T-helper 2 cell (primary cell): Measurements from ENCODE around the gene DDX1.

Experiments
- DNase-seq, 5 experiments: peaks; one replicate each; pipeline versions ENCODE4 v3.0.0 to v3.0.0-alpha.2; 2012 to 2022

DDX1 gene

DNA sequence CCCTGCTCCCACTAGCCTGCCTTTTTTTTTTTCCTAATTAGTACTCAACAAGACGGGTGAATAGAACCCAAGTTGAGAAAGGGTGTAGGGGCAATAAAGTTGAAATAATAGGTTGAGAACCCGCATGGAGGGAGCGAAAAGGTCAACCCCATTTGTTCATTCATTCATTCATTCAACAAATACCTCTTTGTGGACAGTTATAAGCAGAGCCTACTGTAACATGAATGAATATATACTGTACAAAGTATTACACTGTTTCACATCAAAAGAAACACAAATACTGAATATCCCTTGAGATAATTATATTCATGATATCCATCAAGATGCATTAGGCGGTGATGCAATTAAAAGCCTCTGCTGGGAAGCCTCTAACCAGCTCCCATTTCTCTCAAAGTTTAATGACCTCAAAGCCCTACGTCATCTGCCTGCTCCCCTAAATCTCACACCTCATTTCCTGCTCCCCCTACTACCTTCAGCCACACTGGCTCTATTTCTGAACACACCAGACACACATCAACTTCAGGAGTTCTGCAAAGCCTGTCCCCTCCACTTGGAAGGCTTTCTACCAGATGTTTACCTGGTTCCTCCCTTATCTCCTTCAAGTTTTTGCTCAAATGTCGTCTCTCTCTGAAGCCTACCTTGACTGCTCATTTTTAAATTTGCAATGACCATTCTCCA lies 29.2 kb upstream of the DDX1 start:
- no peak for DNase-seq

DNA sequence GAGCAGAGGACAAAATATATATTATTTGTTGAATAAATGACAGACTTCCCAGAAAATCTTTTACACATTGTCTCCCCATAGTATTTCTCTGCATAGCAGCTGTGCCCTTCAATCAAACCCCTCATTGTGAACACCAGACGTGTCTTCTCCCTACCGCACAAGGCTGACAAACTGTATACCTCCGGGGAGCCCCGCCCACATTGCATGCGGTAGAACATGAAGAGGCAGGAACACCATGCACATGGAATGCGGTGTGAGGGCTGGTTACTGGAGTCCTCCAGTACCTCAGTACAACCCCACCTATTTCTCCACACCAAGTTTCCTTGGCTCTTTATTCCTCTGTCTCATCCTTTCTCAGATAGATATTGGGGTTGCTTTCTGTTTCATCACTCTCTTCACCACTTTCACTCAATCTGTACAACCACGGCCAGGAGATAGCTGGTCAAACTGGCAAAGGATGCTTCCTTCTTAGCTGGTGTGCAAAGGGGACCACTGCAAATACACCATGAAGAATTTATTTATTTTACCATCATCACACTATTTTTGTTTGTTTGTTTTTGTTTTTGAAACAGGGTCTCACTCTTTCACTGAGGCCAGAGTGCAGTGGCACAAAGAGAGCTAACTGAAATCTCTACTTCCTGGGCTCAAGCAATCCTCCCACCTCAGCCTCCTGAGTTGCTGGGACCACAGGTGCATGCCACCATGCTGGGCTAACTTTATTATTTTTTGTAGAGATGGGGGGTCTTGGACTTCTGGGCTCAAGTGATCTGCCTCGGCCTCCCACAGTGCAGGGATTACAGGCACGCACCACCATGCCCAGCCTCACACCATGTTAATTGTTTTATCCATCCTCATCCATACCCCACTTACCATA lies 28.2 kb upstream of the DDX1 start:
- DNase-seq: no peak

DNA sequence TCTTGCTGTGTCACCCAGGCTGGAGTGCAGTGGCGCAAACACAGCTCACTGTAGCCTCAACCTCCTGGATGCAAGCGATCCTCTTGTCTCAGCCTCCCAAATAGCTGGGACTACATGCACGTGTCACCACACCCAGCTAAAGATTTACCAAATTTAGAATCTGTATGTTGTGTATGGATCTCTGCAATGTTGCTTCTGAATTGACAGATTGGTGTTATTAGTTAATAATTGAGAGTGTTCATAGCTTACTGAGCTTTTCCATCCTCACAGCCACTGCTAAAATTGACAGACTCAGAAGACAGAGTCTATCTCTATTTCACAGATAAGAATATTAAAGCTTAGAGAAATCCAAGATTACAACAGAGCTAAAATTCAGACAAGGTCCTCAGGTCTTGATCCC lies 26.3 kb upstream of the DDX1 start:
- DNase-seq: no peak

DNA sequence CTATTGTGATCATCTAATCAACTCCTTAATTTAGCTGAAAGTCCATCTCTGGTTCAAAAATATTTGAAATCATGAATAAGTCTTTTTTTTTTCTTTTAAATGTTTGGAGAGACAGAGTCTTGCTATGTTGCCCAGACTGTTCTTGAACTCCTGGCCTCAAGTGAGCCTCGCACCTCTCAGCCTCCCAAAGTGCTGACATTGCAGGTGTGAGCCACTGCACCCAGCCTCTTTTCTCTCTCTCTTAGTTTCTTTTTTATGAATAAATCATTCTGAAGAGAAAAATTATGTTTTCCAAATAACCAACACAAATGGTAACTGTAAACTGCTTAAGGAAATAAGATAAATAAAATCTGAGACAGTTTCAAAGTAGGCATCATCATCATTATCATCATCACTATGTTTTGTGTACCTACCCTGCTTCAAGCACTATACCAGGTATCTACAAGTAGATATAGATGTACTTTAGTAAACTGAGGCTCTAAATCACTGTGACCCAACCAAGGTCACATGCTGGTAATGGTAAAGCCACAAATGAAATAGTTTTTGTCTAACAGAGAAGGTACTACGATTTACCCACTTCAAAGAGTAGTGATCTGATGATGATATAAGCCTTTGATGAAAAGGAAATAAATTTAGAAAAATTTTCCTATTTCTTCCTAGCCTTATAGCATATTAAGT lies 25.5 kb upstream of the DDX1 start:
- DNase-seq: no peak

DNA sequence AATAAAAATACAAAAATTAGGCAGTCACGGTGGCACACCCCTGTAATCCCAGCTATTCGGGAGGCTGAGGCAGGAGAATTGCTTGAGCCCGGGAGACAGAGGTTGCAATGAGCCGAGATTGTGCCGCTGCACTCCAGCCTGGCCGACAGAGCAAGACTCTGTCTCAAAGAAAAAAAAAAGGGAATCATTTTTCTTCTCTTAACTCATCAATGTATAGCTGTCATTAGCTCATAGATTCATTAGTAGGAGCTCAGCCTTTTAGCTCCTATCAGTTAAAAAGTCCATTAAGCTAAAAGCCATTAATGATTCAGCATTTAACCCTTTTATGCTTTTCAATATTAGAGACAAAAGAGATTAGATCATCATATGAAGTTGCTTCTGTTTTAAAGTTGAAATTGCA lies 24.8 kb upstream of the DDX1 start:
- DNase-seq: no peak

DNA sequence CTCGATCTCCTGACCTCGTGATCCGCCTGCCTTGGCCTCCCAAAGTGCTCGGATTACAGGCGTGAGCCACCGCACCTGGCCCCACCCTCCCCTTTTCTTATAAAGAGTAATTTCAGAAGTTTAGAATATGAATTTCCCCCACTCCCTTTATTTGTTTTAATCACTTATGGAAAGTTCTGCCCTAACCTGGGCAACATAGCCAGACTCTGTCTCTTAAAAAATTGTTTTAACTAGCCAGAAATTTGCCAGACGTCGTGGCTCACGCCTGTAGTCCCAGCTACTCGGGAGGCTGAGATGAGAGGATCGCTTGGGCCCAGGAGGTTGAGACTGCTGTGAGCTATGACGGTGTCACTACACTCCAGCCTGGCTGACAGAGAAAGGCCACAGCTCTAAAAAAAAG lies 22.8 kb upstream of the DDX1 start:
- no peak for DNase-seq

DNA sequence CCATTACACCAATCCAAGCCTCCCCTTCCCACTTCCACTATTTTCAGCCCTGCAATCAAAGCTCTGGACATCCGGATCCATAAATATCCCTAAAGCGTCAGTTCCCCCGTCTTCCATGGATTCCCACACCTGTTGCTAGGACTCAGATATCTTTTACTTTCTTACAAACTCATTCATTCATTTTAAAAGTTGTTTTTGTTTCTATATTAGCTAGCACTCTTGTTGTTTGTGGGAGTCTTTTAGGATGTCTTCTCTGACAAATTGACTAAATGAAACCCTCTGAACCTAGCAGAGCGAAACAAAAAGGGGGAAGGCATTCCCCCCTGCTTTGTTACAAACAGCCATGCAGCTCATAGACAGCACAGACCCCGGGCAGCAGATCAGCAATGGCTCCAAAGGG lies 21.6 kb upstream of the DDX1 start:
- DNase-seq: no peak

DNA sequence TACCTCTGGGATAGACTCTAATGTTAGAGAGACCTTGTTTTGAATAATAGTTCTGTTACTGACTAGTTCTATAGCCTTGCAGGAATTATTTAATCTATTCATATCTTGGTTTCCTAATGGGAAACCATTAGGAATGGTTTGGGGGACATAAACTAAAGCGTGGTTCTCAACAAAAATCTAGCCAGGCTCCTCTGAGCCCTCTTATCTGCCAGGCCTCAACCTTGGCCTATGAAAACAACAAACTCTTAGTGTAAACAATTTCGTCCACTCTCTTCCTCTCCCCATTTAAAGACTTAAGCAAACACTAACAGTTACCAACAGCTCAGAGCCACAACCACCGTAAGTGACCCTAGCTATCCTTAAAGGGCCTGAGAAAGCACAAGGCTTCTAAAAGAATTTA lies 19.9 kb upstream of the DDX1 start:
- no peak for DNase-seq

DNA sequence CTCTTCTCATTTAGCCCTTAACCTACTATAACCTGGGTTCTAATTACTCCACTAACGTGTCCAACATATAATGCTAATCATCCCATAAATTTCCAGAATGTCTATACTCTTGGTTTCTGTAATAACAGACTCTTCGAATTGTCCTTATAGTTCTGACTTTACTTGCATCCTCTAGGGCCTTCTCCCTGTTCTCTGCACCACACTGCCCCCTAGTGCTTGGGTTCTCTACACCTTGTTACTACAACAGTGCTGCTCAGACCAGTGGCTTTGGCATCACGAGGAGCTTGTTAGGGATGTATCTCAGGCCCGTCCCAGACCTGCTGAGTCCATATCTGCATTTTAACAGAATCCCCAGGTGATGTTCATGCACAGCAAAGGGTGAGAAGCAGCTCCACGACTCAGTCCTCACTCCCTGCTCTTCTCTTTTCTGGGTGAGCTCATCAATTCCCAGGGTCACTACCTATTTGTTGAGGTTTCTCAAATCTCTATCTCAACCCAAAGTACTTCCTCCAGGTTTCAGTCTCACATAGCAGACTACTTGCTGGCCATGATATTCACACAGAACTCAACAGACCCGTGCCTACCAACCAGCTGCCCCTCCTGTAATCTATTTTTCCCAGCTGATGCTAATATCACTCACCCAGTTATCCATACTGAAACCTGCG lies 14.5 kb upstream of the DDX1 start:
- DNase-seq: peak; percentile 43 to 86 (median 73)

DNA sequence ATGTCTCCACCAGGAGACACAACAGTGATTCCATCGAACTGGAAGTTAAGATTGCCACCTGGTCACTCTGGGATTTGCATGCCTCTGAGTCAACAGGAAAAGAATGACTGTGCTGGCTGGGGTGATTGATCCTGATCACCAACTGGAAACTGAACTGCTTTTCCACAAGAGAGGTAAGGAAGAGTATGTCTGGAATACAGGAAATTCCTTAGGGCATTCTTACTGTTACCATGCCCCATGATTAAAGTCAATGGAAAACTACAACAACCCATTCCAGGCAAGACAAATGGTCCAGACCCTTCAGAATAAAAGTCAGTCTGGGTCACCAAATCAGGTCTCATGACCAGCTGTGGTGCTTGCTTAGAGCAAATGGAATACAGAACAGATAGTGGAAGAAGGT lies 12.0 kb upstream of the DDX1 start:
- DNase-seq: no peak

DNA sequence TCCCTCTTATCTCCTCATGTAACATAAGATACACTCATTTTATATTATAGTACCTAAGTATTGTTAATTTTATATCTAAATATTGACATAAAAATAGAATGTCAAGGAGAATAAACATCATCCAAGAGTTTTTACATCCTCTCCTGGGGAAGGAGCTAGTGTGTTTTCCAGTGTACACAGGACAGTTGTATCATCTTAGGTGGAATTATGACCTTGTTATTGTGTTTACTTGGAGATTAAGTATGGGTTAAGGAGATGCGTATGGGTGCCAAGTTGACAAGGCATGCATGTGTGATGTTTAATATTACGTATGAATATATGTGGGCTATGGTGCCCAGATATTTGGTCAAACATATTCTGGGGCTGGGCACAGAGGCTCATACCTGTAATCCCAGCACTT lies 11.2 kb upstream of the DDX1 start:
- no peak for DNase-seq

DNA sequence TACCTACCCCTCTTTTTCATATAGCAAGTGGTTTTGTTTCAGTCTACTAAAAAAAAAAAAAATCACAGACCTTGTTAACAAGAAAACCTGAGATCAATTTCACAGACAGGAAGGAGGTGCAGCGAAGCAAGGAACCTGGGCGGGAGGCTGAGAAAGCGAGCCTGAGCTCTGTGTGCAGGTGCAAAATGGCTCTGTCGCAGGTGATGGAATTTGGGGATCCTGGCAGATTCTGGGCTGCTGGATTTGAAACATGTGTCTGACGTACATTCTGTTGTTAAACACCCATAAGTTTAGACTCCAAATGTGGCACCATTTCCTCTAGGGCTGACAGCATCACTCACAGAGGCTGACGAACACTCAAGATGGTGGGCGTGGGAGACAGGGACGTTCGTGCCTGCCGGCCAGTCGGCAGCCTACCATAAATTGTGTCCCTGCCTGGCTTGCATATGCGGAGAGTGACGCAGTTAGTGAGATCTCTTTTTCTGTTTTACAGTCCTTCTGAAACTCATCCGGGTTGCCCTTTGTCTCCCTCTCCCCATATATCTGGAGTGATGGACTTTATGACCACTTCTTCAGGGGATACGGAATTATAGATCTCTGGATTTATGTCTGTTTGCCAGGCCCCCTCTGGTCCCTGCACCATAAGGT lies 8.8 kb upstream of the DDX1 start:
- DNase-seq: no peak

DNA sequence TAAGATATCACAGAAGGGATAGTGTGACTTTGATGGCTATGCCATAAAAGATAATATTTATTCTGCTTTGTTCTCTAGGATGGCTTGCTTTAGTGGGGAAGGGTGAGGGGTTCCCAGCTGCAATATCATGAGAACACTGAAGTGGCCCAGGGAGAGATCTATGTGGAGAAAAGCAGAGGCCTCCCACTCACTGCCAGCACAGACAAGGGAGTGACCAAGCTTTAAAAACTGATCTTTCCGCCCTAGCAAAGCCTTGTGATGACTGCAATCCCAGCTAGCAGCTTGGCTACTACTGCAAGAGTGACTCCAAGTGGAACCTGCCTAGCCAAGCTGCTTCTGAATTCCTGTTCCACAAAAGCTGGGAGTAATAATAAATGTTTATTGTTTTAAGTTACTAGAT lies 7.8 kb upstream of the DDX1 start:
- no peak for DNase-seq

DNA sequence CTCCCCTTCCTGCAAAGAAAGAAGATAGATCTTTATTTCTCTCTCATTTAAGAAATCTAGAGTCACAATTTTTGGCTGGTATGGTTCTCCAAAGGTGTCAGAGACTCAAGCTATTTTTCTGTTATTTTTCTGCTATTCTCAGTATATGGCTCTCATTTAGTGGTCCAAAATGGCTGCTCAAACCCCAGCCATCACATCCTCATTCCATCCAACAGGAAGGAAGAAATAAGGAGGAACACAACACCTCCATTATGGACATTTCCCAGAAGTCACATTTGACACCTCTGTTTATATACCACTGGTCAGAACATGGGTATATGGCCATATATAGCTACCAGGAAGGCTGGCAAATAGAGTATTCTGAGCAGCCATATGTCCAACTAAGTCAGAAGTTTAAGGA lies 7.4 kb upstream of the DDX1 start:
- no peak for DNase-seq

DNA sequence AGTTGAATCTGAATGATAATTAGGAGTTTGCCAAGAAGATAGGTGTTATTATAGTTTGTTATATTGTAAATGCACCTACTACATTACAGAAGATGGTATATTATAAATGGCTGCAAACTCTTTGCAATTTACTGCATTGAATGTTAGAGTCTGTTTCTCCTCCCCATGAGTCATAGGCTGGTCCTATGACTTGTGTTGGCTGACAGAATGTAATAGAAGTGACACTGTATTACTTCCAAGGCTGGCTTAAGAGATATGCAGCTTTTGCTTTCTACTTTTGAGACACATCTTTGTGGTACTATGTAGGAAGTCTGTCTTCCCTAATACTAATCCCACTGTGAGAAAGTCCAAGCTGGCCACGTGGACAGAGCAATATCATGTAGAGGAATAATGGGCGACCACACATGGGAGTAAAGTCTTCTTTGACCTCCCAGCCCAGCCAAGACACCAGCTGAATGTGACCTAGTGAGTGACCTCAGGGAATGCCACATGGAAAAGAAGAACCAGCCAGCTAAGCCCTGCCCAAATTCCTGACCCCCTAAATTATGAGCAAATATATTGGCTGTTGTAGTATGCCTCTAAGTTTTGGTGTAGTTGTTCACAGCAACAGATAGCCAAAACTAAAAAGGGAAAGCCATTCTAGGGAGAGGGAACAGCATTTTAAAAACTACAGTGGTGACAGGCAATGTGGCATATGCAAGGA lies 6.8 kb upstream of the DDX1 start:
- no peak for DNase-seq

DNA sequence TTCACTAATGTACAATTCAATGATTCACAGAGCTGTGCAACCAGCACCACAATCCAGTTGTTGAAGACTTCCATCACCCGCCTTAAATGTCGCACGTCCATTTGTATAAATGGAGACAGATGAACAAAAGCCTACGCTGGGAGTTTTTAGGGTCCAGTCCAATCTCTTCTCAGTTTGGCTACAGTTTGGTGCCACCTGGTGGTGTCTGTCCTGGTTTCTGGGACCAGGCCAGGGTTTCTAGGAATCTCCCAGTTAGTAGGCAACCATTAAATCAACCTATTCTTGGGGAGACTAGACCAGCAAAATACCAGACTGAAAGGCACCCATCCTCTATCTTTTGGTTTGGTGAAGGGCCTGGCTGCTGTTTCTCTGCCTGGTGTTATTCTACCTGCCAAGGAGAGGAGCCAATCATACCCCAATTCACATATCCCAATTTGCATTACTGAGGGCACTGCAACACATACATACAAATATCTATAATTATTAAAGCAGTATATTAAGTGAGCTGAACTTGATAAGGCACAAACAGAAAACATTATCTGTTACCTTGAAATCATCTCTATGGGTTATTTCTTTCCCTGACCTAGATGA lies 3.2 kb upstream of the DDX1 start:
- peak in 2 of 5 experiments; percentile 10 to 14 for DNase-seq

DNA sequence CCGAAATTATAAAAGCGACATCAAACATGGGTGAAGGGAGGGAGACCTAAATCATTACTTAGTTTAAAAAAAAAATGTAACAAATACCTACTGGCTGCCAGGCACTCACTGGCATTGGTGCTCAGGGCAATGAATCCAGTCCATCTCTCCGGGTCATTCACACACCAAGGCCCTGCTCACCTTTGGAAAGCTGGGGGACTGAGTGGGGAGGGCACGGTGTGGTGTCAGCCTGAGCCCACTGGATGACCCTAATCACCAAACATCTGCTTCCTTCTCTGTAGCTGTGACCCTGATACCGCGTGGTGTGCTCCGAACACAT lies 336 bp upstream of the DDX1 start:
- DNase-seq: no peak

DNA sequence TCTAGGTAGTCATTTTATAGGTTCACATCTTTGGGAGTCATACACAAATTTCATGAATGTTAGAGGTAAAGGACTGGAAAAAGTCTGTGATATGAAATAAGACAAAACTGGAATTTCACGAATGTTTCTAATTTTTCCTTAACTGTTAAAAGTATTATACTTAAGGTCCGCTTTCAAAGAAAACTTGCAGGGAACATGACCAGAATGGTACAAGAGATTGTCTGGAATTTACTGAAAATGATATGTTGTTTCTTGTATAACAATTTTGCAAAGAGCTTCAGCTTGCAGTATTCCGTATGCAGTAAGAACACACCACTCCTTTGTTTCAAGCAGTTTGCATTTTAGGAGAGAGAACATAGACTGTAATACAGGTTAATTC lies 1.6 kb downstream of the DDX1 start:
- DNase-seq: no peak

DNA sequence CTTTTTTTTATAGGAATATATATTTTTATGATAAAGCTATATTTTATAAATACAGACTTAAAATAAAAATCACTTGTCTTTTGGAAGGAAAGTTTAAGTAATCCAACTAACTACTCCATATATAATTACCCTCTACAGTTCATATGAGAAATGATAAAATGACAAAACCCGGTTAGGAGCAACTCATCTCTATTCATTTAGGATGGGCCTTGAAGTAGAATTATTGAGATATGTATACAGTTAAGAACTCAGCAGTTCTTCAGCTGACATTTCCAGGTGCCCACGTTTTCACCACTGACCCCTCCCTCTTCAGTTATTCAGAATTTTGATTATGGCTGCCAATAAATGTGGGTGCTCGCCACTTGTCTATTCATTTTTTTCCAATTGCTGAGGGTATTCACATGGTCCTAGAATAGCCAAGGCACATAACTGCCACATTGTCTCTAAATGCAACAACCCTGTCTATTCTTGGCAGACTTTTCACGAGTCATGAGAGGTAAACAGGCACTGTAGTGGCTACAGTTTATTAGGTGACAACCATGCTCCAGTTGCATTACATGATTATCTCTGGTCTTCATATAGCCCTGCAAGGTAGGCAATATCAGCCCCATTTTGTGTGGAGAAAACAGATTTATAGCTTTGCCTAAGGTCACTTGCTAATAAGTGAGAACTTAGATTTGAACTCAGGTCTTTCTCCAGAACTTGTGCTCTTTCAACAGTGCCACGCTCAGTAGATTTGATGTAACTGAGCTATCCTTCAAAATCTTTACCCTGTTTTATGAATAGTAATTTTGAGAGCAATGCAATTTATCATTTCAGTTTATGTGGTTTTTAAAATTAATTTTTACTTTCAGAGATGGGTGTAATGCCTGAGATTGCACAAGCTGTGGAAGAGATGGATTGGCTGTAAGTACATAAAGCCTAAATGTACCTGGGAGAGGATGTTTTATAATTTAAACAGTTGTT lies 2.9 kb downstream of the DDX1 start:
- DNase-seq: no peak

DNA sequence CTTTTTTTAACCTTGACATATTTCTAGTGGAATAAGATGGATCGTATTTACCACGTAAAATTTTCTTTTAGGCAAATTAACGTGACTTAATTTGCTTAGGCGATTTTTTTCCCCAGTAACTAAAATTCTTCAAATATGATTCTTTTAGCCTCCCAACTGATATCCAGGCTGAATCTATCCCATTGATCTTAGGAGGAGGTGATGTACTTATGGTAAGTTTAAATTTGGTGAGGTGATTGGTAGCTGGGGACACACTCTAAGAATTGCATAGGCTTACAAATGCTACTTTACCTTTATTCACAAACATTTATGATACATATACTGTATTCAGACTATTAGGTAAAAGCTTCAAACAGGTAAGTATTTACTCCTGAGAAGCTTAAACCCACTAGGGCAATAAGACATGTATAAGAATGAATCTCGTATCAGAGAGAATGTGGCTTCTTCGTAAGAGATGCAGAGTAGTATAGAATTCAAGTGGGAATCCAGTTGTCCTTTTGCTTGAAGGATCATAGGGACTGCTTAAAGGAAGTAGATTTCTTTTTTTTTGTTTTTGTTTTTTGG lies 3.8 kb downstream of the DDX1 start:
- no peak for DNase-seq
